GM18505 (cell line): ENCODE measurements around the gene PPP1CA.

Source experiments
- ATAC-seq: cut with Tn5 transposase; IDR thresholded peaks from one replicate; pipeline ENCODE4 v1.9.1; 2021; ENCODE audit not compliant: unreplicated experiment
- POLR2A ChIP-seq: IDR thresholded peaks from 4 replicates; pipeline ENCODE4 v1.6.1; 2011; ENCODE audit warnings: borderline replicate concordance; ENCODE audit not compliant: insufficient read depth, insufficient read length; ENCODE audit errors: extremely low read depth

The PPP1CA gene

GRCh38 chr11:67438158-67438902 is 36.7 kb upstream of the PPP1CA start:
- ATAC-seq, result no peak
- peak; percentile 62 for TF ChIP-seq POLR2A

- TF ChIP-seq POLR2A, result no peak
- ATAC-seq, result no peak
Observed at GRCh38 chr11:67437809-67438157, 36.1 kb upstream of the PPP1CA start.

GRCh38 chr11:67437082-67437808 is 35.6 kb upstream of the PPP1CA start, which contains the start of gene PTPRCAP:
Gene PTPRCAP, minus strand, starts transcription at chr11:67437682. Its CDS starts 63 bp downstream, at chr11:67437619.
- peak; percentile 97 for TF ChIP-seq POLR2A
- ATAC-seq, result no peak

GRCh38 chr11:67436459-67437081 is 34.9 kb upstream of the PPP1CA start:
- peak; percentile 46 for TF ChIP-seq POLR2A
- ATAC-seq, result no peak

- peak; percentile 70 for TF ChIP-seq POLR2A
- ATAC-seq, result no peak
Observed at GRCh38 chr11:67435727-67436458, 34.2 kb upstream of the PPP1CA start.

GRCh38 chr11:67435031-67435726 is 33.5 kb upstream of the PPP1CA start:
- ATAC-seq, result no peak
- TF ChIP-seq POLR2A, result no peak

GRCh38 chr11:67434395-67434881 is 32.8 kb upstream of the PPP1CA start:
- TF ChIP-seq POLR2A, result peak; percentile 77

GRCh38 chr11:67433536-67434394 is 32.1 kb upstream of the PPP1CA start:
- TF ChIP-seq POLR2A, result no peak
- no peak for ATAC-seq

More at GRCh38 chr11:67434395-67434881, 32.8 kb upstream of the PPP1CA start:
- no peak for ATAC-seq

- TF ChIP-seq POLR2A, result no peak
- ATAC-seq, result no peak
Observed at GRCh38 chr11:67432655-67433349, 31.1 kb upstream of the PPP1CA start.

- TF ChIP-seq POLR2A, result no peak
Observed at GRCh38 chr11:67431346-67432249, 29.9 kb upstream of the PPP1CA start.

More at GRCh38 chr11:67431346-67432249, 29.9 kb upstream of the PPP1CA start:
- ATAC-seq, result no peak
